ENCODE results near the gene C2CD4D.

DNA sequence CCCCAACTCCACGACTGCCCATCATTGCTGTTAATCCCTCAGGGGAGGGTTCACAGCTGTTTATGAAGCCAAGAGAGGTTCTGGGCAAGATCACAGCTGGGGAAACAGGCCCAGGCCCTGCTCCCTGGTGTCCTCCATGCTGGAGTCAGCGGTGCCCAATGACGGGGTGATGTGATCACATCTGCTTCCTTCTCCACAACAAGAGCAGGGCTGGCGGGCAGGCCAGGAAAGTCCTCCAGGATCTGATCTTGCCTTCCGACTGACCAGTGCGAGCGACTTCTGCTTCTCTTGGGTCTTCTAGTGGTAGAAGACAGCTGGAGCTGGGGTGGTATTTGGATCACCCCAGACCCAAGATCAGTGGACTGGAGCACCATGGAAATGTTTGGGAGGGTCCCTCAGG is 33.5 kb downstream of the C2CD4D start:
- TF ChIP-seq, protein P1, sequence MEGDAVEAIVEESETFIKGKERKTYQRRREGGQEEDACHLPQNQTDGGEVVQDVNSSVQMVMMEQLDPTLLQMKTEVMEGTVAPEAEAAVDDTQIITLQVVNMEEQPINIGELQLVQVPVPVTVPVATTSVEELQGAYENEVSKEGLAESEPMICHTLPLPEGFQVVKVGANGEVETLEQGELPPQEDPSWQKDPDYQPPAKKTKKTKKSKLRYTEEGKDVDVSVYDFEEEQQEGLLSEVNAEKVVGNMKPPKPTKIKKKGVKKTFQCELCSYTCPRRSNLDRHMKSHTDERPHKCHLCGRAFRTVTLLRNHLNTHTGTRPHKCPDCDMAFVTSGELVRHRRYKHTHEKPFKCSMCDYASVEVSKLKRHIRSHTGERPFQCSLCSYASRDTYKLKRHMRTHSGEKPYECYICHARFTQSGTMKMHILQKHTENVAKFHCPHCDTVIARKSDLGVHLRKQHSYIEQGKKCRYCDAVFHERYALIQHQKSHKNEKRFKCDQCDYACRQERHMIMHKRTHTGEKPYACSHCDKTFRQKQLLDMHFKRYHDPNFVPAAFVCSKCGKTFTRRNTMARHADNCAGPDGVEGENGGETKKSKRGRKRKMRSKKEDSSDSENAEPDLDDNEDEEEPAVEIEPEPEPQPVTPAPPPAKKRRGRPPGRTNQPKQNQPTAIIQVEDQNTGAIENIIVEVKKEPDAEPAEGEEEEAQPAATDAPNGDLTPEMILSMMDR (CRISPR knock-in tag; IDR thresholded peaks at IDR 0.05) = no peak
- TF ChIP-seq ZFYVE20 (CRISPR knock-in tag; IDR thresholded peaks at IDR 0.05; ENCODE audit: borderline replicate concordance, low read depth) (no peak), NFRKB (IDR thresholded peaks at IDR 0.05) (no peak), ZNF317 (CRISPR knock-in tag; IDR thresholded peaks at IDR 0.05) (no peak), POLR2AphosphoS5 (IDR thresholded peaks at IDR 0.05; ENCODE audit: low read depth, low read length) (no peak)
- TF ChIP-seq, protein P2, sequence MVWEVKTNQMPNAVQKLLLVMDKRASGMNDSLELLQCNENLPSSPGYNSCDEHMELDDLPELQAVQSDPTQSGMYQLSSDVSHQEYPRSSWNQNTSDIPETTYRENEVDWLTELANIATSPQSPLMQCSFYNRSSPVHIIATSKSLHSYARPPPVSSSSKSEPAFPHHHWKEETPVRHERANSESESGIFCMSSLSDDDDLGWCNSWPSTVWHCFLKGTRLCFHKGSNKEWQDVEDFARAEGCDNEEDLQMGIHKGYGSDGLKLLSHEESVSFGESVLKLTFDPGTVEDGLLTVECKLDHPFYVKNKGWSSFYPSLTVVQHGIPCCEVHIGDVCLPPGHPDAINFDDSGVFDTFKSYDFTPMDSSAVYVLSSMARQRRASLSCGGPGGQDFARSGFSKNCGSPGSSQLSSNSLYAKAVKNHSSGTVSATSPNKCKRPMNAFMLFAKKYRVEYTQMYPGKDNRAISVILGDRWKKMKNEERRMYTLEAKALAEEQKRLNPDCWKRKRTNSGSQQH (CRISPR knock-in tag; IDR thresholded peaks at IDR 0.05; ENCODE audit: low read depth) = no peak
- TF ChIP-seq, protein P3, sequence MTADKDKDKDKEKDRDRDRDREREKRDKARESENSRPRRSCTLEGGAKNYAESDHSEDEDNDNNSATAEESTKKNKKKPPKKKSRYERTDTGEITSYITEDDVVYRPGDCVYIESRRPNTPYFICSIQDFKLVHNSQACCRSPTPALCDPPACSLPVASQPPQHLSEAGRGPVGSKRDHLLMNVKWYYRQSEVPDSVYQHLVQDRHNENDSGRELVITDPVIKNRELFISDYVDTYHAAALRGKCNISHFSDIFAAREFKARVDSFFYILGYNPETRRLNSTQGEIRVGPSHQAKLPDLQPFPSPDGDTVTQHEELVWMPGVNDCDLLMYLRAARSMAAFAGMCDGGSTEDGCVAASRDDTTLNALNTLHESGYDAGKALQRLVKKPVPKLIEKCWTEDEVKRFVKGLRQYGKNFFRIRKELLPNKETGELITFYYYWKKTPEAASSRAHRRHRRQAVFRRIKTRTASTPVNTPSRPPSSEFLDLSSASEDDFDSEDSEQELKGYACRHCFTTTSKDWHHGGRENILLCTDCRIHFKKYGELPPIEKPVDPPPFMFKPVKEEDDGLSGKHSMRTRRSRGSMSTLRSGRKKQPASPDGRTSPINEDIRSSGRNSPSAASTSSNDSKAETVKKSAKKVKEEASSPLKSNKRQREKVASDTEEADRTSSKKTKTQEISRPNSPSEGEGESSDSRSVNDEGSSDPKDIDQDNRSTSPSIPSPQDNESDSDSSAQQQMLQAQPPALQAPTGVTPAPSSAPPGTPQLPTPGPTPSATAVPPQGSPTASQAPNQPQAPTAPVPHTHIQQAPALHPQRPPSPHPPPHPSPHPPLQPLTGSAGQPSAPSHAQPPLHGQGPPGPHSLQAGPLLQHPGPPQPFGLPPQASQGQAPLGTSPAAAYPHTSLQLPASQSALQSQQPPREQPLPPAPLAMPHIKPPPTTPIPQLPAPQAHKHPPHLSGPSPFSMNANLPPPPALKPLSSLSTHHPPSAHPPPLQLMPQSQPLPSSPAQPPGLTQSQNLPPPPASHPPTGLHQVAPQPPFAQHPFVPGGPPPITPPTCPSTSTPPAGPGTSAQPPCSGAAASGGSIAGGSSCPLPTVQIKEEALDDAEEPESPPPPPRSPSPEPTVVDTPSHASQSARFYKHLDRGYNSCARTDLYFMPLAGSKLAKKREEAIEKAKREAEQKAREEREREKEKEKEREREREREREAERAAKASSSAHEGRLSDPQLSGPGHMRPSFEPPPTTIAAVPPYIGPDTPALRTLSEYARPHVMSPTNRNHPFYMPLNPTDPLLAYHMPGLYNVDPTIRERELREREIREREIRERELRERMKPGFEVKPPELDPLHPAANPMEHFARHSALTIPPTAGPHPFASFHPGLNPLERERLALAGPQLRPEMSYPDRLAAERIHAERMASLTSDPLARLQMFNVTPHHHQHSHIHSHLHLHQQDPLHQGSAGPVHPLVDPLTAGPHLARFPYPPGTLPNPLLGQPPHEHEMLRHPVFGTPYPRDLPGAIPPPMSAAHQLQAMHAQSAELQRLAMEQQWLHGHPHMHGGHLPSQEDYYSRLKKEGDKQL (CRISPR knock-in tag; IDR thresholded peaks at IDR 0.05; ENCODE audit: low read depth) = no peak
- TF ChIP-seq, protein P4, sequence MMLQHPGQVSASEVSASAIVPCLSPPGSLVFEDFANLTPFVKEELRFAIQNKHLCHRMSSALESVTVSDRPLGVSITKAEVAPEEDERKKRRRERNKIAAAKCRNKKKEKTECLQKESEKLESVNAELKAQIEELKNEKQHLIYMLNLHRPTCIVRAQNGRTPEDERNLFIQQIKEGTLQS (CRISPR knock-in tag; IDR thresholded peaks at IDR 0.05) = no peak
- TF ChIP-seq, protein P5, sequence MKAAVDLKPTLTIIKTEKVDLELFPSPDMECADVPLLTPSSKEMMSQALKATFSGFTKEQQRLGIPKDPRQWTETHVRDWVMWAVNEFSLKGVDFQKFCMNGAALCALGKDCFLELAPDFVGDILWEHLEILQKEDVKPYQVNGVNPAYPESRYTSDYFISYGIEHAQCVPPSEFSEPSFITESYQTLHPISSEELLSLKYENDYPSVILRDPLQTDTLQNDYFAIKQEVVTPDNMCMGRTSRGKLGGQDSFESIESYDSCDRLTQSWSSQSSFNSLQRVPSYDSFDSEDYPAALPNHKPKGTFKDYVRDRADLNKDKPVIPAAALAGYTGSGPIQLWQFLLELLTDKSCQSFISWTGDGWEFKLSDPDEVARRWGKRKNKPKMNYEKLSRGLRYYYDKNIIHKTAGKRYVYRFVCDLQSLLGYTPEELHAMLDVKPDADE (CRISPR knock-in tag; IDR thresholded peaks at IDR 0.05) = no peak
- TF ChIP-seq, protein P6, sequence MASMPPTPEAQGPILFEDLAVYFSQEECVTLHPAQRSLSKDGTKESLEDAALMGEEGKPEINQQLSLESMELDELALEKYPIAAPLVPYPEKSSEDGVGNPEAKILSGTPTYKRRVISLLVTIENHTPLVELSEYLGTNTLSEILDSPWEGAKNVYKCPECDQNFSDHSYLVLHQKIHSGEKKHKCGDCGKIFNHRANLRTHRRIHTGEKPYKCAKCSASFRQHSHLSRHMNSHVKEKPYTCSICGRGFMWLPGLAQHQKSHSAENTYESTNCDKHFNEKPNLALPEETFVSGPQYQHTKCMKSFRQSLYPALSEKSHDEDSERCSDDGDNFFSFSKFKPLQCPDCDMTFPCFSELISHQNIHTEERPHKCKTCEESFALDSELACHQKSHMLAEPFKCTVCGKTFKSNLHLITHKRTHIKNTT (CRISPR knock-in tag; IDR thresholded peaks at IDR 0.05) = no peak

All from HepG2 (cell line).